Nephron progenitor cell (in vitro differentiated cells): ENCODE results near the gene PITPNC1.

Experiments
- DNase-seq: peaks from one replicate; pipeline ENCODE4 v3.0.0; 2021
- H3K27ac Mint-ChIP-seq: 2 replicates; pipeline ENCODE4 v1.8.0; 2021; ENCODE audit warnings: mild to moderate bottlenecking, moderate library complexity, mixed read lengths
- H3K27me3 Mint-ChIP-seq: 2 replicates; pipeline ENCODE4 v1.8.0; 2021; ENCODE audit warnings: mild to moderate bottlenecking, low read depth, mixed read lengths; ENCODE audit not compliant: poor library complexity
- H3K36me3 Mint-ChIP-seq: 2 replicates; pipeline ENCODE4 v1.8.0; 2021; ENCODE audit warnings: low read depth, mixed read lengths
- H3K4me1 Mint-ChIP-seq: 2 replicates; pipeline ENCODE4 v1.8.0; 2021; ENCODE audit warnings: mixed read lengths
- H3K4me3 Mint-ChIP-seq: 2 replicates; pipeline ENCODE4 v1.8.0; 2021; ENCODE audit warnings: mild to moderate bottlenecking, moderate library complexity, mixed read lengths
- H3K9me3 Mint-ChIP-seq: 2 replicates; pipeline ENCODE4 v1.8.0; 2021; ENCODE audit warnings: mild to moderate bottlenecking, moderate library complexity, mixed read lengths
- TF ChIP-seq, protein P1 (sequence below): fragments of 200-600 bp; sonication (generic); IDR thresholded peaks from 2 replicates; pipeline ENCODE4 v1.5.0; 2021; ENCODE audit warnings: antibody characterized with exemption

PITPNC1 gene

DNA sequence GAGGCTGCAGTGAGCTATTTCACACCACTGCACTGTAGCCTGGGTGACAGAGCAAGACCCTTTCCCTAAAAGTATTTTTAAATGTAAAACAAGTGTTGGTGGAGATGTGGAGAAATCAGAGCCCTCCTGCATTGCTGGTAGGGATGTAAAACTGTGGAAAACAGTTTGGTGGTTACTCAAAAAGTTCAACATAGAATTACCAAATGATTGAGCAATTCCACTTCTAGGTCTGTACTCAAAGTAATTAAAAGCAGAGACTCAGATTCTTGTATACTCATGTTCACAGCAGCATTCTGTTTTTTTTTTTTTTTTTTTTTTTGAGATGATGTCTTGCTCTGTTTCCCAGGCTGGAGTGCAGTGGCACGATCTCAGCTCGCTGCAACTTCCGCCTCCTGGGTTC is 141.8 kb downstream of the PITPNC1 start:
- H3K27me3 Mint-ChIP-seq, result peaks cover 31% of the 10 kb centered on the region
- H3K27ac Mint-ChIP-seq, result no peak overlapping the region
- peaks cover 10% of the 10 kb centered on the region for H3K9me3 Mint-ChIP-seq
- DNase-seq, result no peak
- no peak overlapping the region for H3K4me3 Mint-ChIP-seq
- peaks cover 72% of the 10 kb centered on the region for H3K4me1 Mint-ChIP-seq
- TF ChIP-seq, protein P1, sequence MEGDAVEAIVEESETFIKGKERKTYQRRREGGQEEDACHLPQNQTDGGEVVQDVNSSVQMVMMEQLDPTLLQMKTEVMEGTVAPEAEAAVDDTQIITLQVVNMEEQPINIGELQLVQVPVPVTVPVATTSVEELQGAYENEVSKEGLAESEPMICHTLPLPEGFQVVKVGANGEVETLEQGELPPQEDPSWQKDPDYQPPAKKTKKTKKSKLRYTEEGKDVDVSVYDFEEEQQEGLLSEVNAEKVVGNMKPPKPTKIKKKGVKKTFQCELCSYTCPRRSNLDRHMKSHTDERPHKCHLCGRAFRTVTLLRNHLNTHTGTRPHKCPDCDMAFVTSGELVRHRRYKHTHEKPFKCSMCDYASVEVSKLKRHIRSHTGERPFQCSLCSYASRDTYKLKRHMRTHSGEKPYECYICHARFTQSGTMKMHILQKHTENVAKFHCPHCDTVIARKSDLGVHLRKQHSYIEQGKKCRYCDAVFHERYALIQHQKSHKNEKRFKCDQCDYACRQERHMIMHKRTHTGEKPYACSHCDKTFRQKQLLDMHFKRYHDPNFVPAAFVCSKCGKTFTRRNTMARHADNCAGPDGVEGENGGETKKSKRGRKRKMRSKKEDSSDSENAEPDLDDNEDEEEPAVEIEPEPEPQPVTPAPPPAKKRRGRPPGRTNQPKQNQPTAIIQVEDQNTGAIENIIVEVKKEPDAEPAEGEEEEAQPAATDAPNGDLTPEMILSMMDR, result no peak
- peaks cover 11% of the 10 kb centered on the region for H3K36me3 Mint-ChIP-seq

- no peak for DNase-seq
Measured at GRCh38 chr17:67519801-67520251, 142.7 kb downstream of the PITPNC1 start.

DNA sequence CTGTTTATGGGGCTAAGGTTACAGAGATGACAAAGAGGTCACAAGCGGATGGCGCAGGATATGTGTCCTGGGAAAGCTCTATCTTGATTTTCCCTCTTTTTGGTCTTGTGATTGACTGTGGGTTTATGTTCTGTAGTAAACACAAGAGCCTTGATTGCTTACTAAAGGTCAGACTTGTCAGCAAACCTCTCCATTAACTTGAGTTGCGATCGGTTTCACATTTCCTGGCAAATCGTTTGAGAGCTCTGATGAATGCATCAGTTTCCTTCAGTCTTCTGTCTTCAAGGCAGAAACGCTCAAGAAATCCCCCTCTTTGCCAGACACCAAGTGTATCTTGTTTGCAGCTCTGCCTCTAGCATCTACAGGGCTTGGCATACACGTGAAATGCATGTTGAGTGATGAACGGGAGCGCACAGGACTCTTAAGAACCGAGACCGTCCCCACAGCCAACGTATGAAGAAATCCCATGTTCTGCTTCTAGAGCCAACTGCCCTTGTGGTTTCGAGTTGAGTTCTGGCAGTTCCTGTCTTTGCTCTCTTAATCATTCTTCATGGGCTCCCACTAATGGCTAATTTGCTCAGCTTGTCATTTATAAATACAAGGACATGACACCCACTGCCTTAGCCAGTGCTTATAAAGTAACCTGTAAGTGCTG is 143.3 kb downstream of the PITPNC1 start:
- peaks cover 29% of the 10 kb centered on the region for H3K27me3 Mint-ChIP-seq
- peaks cover 11% of the 10 kb centered on the region for H3K36me3 Mint-ChIP-seq
- peaks cover 10% of the 10 kb centered on the region for H3K9me3 Mint-ChIP-seq
- H3K27ac Mint-ChIP-seq, result peak overlapping the region; percentile 91
- TF ChIP-seq, protein P1, result no peak
- peak overlapping the region; percentile 36 for H3K4me3 Mint-ChIP-seq
- H3K4me1 Mint-ChIP-seq, result peaks cover 62% of the 10 kb centered on the region
- DNase-seq, result peak; percentile 28

More at GRCh38 chr17:67519801-67520251, 142.7 kb downstream of the PITPNC1 start:
- TF ChIP-seq, protein P1, result no peak
- Mint-ChIP-seq H3K27ac (peak overlapping the region; percentile 91), H3K9me3 (peaks cover 10% of the 10 kb centered on the region), H3K36me3 (peaks cover 11% of the 10 kb centered on the region), H3K4me3 (peak overlapping the region; percentile 52), H3K27me3 (peaks cover 29% of the 10 kb centered on the region), H3K4me1 (peaks cover 68% of the 10 kb centered on the region)

DNA sequence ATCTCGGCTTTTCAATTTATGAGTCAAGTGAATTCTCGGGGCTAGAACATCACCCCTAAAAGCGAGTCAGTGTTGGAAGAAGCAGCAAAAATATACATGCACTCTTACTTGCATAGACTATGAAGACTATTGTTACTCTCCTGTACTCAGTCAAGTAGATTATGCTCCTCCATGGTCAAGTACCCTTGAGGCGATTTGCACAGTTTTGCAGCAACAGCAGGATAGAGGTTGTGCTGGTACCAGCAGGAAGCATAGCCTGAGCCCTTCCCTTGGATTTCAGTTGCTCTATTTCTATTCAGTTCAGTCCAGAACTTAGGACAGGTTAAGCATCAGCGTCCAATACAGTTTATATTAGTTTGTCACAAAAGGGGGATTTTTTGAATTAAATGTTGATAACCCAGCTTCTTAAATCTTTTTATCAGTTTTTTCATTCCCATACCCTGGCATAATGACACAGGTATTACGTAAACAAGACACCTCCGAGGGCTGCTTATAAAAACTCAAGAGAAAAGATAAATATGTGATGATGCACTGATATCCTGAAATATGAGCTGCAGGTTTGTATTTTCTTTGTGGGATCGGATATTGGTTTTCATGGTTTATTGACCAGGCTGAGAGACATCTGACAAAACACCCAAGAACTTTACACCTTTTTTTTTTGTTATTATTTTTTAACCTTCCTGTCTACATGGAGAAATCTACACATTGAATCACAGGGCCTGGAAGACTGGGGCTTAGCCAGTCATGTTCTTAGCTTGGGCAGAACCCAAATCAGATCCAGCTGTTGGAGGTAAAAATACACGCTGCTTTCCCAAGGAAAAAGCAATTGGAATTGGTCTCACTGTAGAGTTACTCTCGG is 144.1 kb downstream of the PITPNC1 start:
- Mint-ChIP-seq H3K36me3 (peaks cover 11% of the 10 kb centered on the region), H3K4me3 (peak overlapping the region; percentile 50), H3K9me3 (peaks cover 10% of the 10 kb centered on the region), H3K4me1 (peaks cover 55% of the 10 kb centered on the region), H3K27ac (peak overlapping the region; percentile 91), H3K27me3 (peaks cover 29% of the 10 kb centered on the region)
- DNase-seq, result no peak
- TF ChIP-seq, protein P1, result no peak

DNA sequence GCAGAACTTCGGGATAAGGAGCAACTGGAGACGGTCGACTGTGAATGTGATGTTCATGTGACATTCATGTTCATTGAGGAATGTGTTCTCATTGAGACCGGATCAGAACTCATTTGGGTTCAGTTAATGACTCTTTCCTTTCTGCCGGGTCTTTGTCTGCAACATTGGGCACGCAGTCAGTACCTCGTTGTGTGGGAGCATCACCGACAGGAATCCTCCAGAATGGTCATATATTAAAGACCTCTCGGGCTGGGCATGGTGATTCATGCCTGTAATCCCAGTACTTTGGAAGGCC is 144.6 kb downstream of the PITPNC1 start:
- Mint-ChIP-seq H3K27me3 (peaks cover 30% of the 10 kb centered on the region), H3K4me3 (peak overlapping the region; percentile 11), H3K9me3 (peaks cover 10% of the 10 kb centered on the region), H3K27ac (peak overlapping the region; percentile 64), H3K4me1 (peaks cover 52% of the 10 kb centered on the region), H3K36me3 (peaks cover 11% of the 10 kb centered on the region)
- DNase-seq, result no peak
- TF ChIP-seq, protein P1, result no peak
